IPS-15b (cell line): ENCODE measurements around the gene CWC27.

ENCODE experiments used
- H3K27me3 ChIP-seq: one replicate; pipeline ENCODE4 v1.6.1; 2013; ENCODE audit warnings: low read length; ENCODE audit not compliant: control insufficient read depth, insufficient read depth
- H3K36me3 ChIP-seq: one replicate; pipeline ENCODE4 v1.6.1; 2013; ENCODE audit warnings: low read length; ENCODE audit not compliant: control insufficient read depth, insufficient read depth
- H3K4me1 ChIP-seq: one replicate; pipeline ENCODE4 v1.6.1; 2013; ENCODE audit warnings: mild to moderate bottlenecking, low read length; ENCODE audit not compliant: control insufficient read depth, insufficient read depth
- H3K4me3 ChIP-seq: one replicate; pipeline ENCODE4 v1.5.1; 2013; ENCODE audit warnings: low read depth, low read length
- H3K9ac ChIP-seq: one replicate; pipeline ENCODE4 v1.6.1; 2013; ENCODE audit warnings: low read depth, mild to moderate bottlenecking, low read length
- H3K9me3 ChIP-seq: one replicate; pipeline ENCODE4 v1.6.1; 2013; ENCODE audit warnings: mild to moderate bottlenecking, low read length; ENCODE audit not compliant: control insufficient read depth, insufficient read depth

The CWC27 gene, protein sequence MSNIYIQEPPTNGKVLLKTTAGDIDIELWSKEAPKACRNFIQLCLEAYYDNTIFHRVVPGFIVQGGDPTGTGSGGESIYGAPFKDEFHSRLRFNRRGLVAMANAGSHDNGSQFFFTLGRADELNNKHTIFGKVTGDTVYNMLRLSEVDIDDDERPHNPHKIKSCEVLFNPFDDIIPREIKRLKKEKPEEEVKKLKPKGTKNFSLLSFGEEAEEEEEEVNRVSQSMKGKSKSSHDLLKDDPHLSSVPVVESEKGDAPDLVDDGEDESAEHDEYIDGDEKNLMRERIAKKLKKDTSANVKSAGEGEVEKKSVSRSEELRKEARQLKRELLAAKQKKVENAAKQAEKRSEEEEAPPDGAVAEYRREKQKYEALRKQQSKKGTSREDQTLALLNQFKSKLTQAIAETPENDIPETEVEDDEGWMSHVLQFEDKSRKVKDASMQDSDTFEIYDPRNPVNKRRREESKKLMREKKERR

DNA sequence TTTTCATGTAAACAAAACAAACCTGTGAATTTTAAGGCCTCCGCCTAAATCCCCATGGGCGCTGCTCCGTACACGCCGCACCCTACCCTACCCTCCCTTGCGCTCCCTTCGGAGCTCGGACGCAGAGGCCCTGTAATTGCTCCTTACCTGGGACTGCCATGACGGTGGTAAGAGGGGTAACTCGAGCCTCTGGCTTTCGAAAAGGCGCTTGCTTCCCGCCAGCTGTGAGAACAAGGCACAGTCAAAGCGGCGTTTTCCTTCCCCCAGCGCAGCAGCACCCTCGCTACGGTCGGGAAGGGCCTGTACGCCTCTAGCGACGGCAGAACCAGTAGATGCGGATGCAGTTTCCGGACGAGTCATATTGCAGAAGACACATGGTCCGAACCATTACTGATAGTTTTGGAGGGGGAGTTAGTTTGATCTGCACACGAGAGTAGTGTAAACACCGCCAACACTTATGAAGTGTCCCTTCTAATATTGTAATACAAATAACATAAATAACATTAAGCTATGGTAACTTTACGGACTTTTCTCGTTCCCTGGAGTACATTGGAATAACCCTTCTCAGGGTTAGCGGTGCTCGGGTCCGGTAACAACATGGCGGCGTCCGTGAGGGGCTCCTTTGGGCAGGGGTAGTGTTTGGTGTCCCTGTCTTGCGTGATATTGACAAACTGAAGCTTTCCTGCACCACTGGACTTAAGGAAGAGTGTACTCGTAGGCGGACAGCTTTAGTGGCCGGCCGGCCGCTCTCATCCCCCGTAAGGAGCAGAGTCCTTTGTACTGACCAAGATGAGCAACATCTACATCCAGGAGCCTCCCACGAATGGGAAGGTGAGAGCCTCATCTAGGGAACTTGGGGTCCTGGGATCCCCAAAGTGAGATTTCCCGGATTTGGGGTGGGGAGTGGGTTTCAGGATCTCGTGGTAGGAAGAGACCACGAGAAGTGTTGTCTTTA is at the start of gene CWC27, which contains the start of gene SREK1IP1:
CWC27 (plus strand) TSS at position 573 of the 955 bp plus-strand sequence; CDS start at position 790, 217 bp downstream.
SREK1IP1 (minus strand) TSS at position 334 of the 955 bp plus-strand sequence; CDS start at position 160, 174 bp downstream.
- peak within 1 kb of the TSS; percentile 96 for H3K4me3 ChIP-seq
- no peaks in the 10 kb centered on the region for H3K27me3 ChIP-seq
- H3K9ac ChIP-seq: peak within 1 kb of the TSS; percentile 98
- no peaks in the 10 kb centered on the region for H3K9me3 ChIP-seq
- H3K4me1 ChIP-seq: no peaks in the 10 kb centered on the region
- H3K36me3 ChIP-seq: no peaks in the 10 kb centered on the region

GRCh38 chr5:64722588-64722987 is 46.1 kb upstream of the CWC27 start:
- Histone ChIP-seq H3K27me3 (no peaks in the 10 kb centered on the region), H3K9ac (no peak overlapping the region), H3K4me3 (no peak overlapping the region), H3K36me3 (peaks cover 2% of the 10 kb centered on the region), H3K4me1 (no peaks in the 10 kb centered on the region), H3K9me3 (no peaks in the 10 kb centered on the region)

- Histone ChIP-seq H3K4me3 (no peak overlapping the region), H3K36me3 (peaks cover 3% of the 10 kb centered on the region), H3K27me3 (no peaks in the 10 kb centered on the region), H3K9me3 (no peaks in the 10 kb centered on the region), H3K9ac (no peak overlapping the region), H3K4me1 (no peaks in the 10 kb centered on the region)
Measured at GRCh38 chr5:64727150-64727549, 41.6 kb upstream of the CWC27 start.

GRCh38 chr5:64742411-64742810 is 26.3 kb upstream of the CWC27 start:
- no peak overlapping the region for H3K4me3 ChIP-seq
- H3K9ac ChIP-seq: no peak overlapping the region
- H3K36me3 ChIP-seq: no peaks in the 10 kb centered on the region
- no peaks in the 10 kb centered on the region for H3K27me3 ChIP-seq
- H3K4me1 ChIP-seq: peaks cover 9% of the 10 kb centered on the region
- no peaks in the 10 kb centered on the region for H3K9me3 ChIP-seq

DNA sequence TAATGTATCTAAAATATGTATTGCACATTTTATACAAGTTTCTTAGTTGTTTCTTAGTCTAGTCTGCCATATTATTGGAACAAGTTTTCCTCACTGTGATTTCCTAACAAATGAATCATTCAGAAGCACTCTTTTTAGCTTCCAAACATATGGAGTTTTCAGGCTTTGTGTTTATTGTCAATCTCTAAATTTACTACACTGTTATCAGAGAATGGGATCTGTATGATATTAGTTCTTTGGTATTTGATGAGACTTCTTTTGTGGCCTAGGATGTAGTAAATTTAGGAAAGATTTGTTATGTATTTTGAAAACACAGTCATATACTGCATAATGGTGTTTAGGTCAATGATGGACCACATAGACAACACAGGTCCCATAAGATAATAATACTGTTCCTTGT is 25.9 kb upstream of the CWC27 start:
- no peaks in the 10 kb centered on the region for H3K36me3 ChIP-seq
- H3K27me3 ChIP-seq: no peaks in the 10 kb centered on the region
- peaks cover 9% of the 10 kb centered on the region for H3K4me1 ChIP-seq
- no peak overlapping the region for H3K9ac ChIP-seq
- no peak overlapping the region for H3K4me3 ChIP-seq
- no peaks in the 10 kb centered on the region for H3K9me3 ChIP-seq

DNA sequence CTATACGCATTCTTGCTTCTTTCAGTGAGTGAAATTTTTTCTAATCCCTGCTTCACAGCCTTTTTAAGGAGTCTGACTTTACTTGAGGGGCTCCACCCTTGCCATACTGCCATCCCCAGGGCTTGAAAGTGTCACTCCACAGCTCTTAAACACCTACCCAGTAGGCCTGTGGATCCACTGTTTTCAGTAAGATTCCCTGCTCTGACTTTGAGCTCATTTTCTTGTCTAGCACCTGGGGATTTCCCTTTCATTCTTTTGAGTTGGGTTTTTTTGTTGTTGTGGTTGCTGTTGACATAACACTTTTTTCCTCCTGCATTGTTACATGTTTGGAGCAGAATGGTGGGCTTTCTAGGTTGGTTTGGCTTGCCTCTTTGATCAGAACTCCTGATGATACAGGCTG is 23.8 kb upstream of the CWC27 start:
- Histone ChIP-seq H3K4me1 (peaks cover 9% of the 10 kb centered on the region), H3K27me3 (no peaks in the 10 kb centered on the region), H3K4me3 (no peak overlapping the region), H3K9ac (no peak overlapping the region), H3K36me3 (no peaks in the 10 kb centered on the region), H3K9me3 (no peaks in the 10 kb centered on the region)

DNA sequence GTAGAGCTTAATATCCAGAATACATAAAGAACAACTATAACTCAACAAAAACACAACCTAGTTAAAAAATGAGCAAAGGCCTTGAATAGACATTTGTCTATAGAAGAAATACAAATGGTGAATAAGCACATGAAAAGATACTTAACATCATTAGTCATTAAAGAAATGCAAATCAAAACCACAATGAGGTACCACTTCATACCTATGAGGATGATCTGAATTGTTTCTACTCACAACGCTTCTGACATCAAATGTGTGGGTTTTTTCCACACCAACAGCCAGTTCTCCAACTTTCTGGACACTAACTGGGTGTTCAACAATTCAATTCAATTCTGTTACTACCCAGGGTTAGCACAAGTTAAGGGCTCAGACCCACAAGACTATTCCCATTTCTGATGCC is 22.3 kb upstream of the CWC27 start:
- Histone ChIP-seq H3K36me3 (no peaks in the 10 kb centered on the region), H3K9me3 (no peaks in the 10 kb centered on the region), H3K4me3 (no peak overlapping the region), H3K9ac (no peak overlapping the region), H3K27me3 (no peaks in the 10 kb centered on the region), H3K4me1 (peaks cover 9% of the 10 kb centered on the region)

- no peaks in the 10 kb centered on the region for H3K9me3 ChIP-seq
- no peaks in the 10 kb centered on the region for H3K27me3 ChIP-seq
- no peak overlapping the region for H3K4me3 ChIP-seq
- no peak overlapping the region for H3K9ac ChIP-seq
- H3K36me3 ChIP-seq: no peaks in the 10 kb centered on the region
- H3K4me1 ChIP-seq: peaks cover 9% of the 10 kb centered on the region
Measured at GRCh38 chr5:64749385-64749784, 19.3 kb upstream of the CWC27 start.

DNA sequence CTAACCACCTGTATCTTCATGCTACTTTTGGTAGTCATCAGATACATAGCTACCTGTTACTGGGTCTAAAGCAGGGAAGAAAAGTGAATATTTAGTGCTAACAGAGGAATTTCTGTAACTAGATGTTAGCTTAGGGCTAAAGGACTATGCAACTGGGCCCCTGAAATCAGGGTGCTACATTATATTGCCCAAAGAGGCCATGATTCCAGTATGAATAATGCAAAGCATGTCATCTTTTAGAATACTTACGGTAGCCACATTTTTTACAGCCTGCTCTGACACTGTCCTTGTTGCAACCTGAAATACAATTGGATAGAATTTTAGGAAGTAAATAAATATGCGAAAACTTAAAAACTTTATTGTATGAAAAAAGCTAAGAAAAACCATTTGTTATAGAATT is 14.7 kb upstream of the CWC27 start:
- H3K4me1 ChIP-seq: no peaks in the 10 kb centered on the region
- no peaks in the 10 kb centered on the region for H3K36me3 ChIP-seq
- no peak overlapping the region for H3K9ac ChIP-seq
- H3K9me3 ChIP-seq: no peaks in the 10 kb centered on the region
- no peaks in the 10 kb centered on the region for H3K27me3 ChIP-seq
- no peak overlapping the region for H3K4me3 ChIP-seq

DNA sequence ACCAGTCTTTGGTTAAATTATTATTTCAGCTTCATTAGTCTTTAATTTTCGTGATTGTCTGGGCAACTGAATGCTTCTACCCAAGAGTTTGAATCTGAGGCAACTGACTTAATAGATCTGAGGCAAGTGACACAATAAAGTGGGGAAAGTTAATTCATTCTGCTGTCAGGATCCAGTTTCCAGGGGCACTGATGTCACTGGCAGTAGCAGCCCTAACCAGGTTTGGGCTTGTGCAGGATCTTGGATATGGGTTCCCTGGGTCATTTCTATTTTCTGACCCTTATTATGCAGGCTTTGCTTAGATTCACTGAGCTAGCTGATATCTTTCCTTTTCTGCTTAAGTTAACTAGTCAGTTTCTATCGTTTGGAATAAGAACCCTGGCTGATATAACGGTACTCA is 9.8 kb upstream of the CWC27 start:
- Histone ChIP-seq H3K36me3 (no peaks in the 10 kb centered on the region), H3K9me3 (no peaks in the 10 kb centered on the region), H3K4me3 (no peak overlapping the region), H3K27me3 (no peaks in the 10 kb centered on the region), H3K4me1 (no peaks in the 10 kb centered on the region), H3K9ac (no peak overlapping the region)

- H3K4me1 ChIP-seq: no peaks in the 10 kb centered on the region
- no peaks in the 10 kb centered on the region for H3K9me3 ChIP-seq
- H3K27me3 ChIP-seq: no peaks in the 10 kb centered on the region
- no peak overlapping the region for H3K4me3 ChIP-seq
- no peak overlapping the region for H3K9ac ChIP-seq
- no peaks in the 10 kb centered on the region for H3K36me3 ChIP-seq
Measured at GRCh38 chr5:64759960-64760660, 8.6 kb upstream of the CWC27 start.
